GM12878 (cell line): ENCODE results near the gene UBAC2. TPM values are rescaled to one million over a fixed set of nuclear protein-coding genes. Genes with fewer than 3 reads are reported as not detected.

Experiments used
- BRCA1 ChIP-seq: IDR thresholded peaks from 2 replicates; pipeline ENCODE4 v1.6.1; 2011; ENCODE audit warnings: low read depth, low read length, improper control_type of control experiment
- FOXK2 ChIP-seq: fragments of 450-650 bp; IDR thresholded peaks from 2 replicates; pipeline ENCODE4 v1.6.1; 2017; ENCODE audit warnings: mild to moderate bottlenecking, moderate library complexity
- MYB ChIP-seq: fragments of 150-350 bp; IDR thresholded peaks from 2 replicates; pipeline ENCODE4 v1.6.1; 2014; ENCODE audit warnings: mild to moderate bottlenecking, low read depth, low read length, borderline replicate concordance
- NFIC ChIP-seq: IDR thresholded peaks from 2 replicates; pipeline ENCODE4 v1.6.1; 2012; ENCODE audit warnings: low read depth, mild to moderate bottlenecking, inconsistent platforms, low read length, moderate library complexity
- PML ChIP-seq: IDR thresholded peaks from 2 replicates; pipeline ENCODE4 v1.6.1; 2012; ENCODE audit warnings: low read length, inconsistent platforms
- POLR2A ChIP-seq: IDR thresholded peaks from 2 replicates; pipeline ENCODE4 v1.6.1; 2011; ENCODE audit warnings: low read depth, mild to moderate bottlenecking, low read length
- RFX5 ChIP-seq: IDR thresholded peaks from 2 replicates; pipeline ENCODE4 v1.6.1; 2011; ENCODE audit warnings: low read depth, low read length, improper control_type of control experiment
- SREBF1 ChIP-seq: IDR thresholded peaks from 2 replicates; pipeline ENCODE4 v1.6.1; 2012; ENCODE audit warnings: mild to moderate bottlenecking, low read length
- polyA plus RNA-seq, 11 experiments: library from polyadenylated mRNA; depleted of rRNA in 4 of 11; unstranded in 6 of 11; stranded (reverse) in 5 of 11; fragments of >200 nt; fragmentation: Nextera tagmentation in 4 of 11; fragmentation: Illumina TruSeq in 1 of 11; extraction: Ambion mirVana in 4 of 11; extraction: Trizol in 1 of 11; gene quantifications; 1 replicate in 1 of 11; 2 replicates in 10 of 11; pipeline versions ENCODE4 v1.2.1 to v1.2.3, GENCODE V29; 2011 to 2016; ENCODE audit warnings: inconsistent platforms in 2 of 11, missing spikeins in 2 of 11, low read depth in 1 of 11
- total RNA-seq, 4 experiments: library from RNA; depleted of rRNA in 3 of 4; stranded (reverse); fragments of >200 nt in 3 of 4; fragmentation: Illumina TruSeq in 1 of 4; extraction: Trizol in 1 of 4; gene quantifications; 2 replicates each; pipeline versions ENCODE4 v1.2.1 to v1.2.3, GENCODE V29; 2013 to 2021
- TF ChIP-seq, protein P1 (sequence below): IDR thresholded peaks from 2 replicates; pipeline ENCODE4 v1.6.1; 2011; ENCODE audit warnings: low read depth, mild to moderate bottlenecking, low read length, moderate library complexity, borderline replicate concordance; ENCODE audit errors: extremely low read depth
- TF ChIP-seq, protein P2 (sequence below): fragments of 450-650 bp; IDR thresholded peaks from 2 replicates; pipeline ENCODE4 v1.6.1; 2016; ENCODE audit warnings: mild to moderate bottlenecking
- TF ChIP-seq, protein P3 (sequence below): fragments of 450-650 bp; IDR thresholded peaks from 2 replicates; pipeline ENCODE4 v1.6.1; 2017; ENCODE audit warnings: mild to moderate bottlenecking
- TF ChIP-seq, protein P4 (sequence below): IDR thresholded peaks from 2 replicates; pipeline ENCODE4 v1.6.1; 2011; ENCODE audit warnings: borderline replicate concordance, low read depth, mild to moderate bottlenecking, moderate library complexity, low read length; ENCODE audit not compliant: insufficient read depth, poor library complexity, severe bottlenecking

The UBAC2 gene
- total and polyA plus RNA-seq, 10 of the 15 experiments (the other 5 are each of a cell fraction or from before 2014, with no cell fraction given) = 3.0 to 54.6 (median 17.4) TPM

DNA sequence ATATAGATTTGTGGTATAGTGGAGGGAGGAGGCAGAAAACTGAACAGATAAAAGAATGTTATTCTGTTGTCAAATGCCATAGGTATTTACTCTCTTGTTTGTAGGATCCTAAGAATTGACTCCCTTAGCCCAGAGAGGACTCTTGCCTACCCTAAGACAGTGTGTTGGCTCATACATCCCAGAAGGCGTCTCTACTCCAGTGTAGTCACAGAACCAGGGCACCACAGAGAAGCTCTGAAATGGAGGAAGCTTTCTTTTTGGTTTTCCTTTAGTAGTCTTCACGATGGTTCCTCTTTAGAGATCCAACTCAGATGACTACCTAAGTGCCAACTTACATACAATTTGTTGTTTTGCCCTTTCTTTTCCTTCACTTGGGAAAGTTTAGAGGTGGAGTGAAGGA lies 92.5 kb downstream of the UBAC2 start (continued):
- TF ChIP-seq, protein P1, sequence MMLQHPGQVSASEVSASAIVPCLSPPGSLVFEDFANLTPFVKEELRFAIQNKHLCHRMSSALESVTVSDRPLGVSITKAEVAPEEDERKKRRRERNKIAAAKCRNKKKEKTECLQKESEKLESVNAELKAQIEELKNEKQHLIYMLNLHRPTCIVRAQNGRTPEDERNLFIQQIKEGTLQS = no peak
- peak; percentile 44; the same call in 1 of the 2 replicates for TF ChIP-seq PML
- TF ChIP-seq, protein P2, sequence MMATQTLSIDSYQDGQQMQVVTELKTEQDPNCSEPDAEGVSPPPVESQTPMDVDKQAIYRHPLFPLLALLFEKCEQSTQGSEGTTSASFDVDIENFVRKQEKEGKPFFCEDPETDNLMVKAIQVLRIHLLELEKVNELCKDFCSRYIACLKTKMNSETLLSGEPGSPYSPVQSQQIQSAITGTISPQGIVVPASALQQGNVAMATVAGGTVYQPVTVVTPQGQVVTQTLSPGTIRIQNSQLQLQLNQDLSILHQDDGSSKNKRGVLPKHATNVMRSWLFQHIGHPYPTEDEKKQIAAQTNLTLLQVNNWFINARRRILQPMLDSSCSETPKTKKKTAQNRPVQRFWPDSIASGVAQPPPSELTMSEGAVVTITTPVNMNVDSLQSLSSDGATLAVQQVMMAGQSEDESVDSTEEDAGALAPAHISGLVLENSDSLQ = no peak
- TF ChIP-seq, protein P3, sequence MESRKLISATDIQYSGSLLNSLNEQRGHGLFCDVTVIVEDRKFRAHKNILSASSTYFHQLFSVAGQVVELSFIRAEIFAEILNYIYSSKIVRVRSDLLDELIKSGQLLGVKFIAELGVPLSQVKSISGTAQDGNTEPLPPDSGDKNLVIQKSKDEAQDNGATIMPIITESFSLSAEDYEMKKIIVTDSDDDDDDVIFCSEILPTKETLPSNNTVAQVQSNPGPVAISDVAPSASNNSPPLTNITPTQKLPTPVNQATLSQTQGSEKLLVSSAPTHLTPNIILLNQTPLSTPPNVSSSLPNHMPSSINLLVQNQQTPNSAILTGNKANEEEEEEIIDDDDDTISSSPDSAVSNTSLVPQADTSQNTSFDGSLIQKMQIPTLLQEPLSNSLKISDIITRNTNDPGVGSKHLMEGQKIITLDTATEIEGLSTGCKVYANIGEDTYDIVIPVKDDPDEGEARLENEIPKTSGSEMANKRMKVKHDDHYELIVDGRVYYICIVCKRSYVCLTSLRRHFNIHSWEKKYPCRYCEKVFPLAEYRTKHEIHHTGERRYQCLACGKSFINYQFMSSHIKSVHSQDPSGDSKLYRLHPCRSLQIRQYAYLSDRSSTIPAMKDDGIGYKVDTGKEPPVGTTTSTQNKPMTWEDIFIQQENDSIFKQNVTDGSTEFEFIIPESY = no peak
- no peak for TF ChIP-seq MYB
- TF ChIP-seq POLR2A = peak; percentile 42; the same call in 1 of the 2 replicates
- TF ChIP-seq, protein P4, sequence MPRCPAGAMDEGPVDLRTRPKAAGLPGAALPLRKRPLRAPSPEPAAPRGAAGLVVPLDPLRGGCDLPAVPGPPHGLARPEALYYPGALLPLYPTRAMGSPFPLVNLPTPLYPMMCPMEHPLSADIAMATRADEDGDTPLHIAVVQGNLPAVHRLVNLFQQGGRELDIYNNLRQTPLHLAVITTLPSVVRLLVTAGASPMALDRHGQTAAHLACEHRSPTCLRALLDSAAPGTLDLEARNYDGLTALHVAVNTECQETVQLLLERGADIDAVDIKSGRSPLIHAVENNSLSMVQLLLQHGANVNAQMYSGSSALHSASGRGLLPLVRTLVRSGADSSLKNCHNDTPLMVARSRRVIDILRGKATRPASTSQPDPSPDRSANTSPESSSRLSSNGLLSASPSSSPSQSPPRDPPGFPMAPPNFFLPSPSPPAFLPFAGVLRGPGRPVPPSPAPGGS = peak; percentile 12
- no peak for TF ChIP-seq RFX5
- no peak for TF ChIP-seq FOXK2
- TF ChIP-seq SREBF1 = no peak
- TF ChIP-seq NFIC = no peak
- no peak for TF ChIP-seq BRCA1
